Mesenchymal stem cell (in vitro differentiated cells and primary cell): ENCODE data around the gene GNAO1.
A peak's percentile ranks its signal among the peaks of the same experiment; 100 is the strongest.

Source experiments
- DNase-seq: peaks from one replicate; pipeline ENCODE4 v3.0.0-alpha.2; 2013
- H2AFZ ChIP-seq: one replicate; pipeline ENCODE4 v1.6.1; 2013; ENCODE audit warnings: low read depth, mild to moderate bottlenecking, control low read depth, inconsistent platforms, low read length, moderate library complexity
- H2AK5ac ChIP-seq: 2 replicates; pipeline ENCODE4 v1.6.1; 2013; ENCODE audit warnings: low read length, moderate library complexity, mild to moderate bottlenecking, inconsistent platforms; ENCODE audit not compliant: severe bottlenecking
- H2BK120ac ChIP-seq: one replicate; pipeline ENCODE4 v1.6.1; 2013; ENCODE audit warnings: low read depth, mild to moderate bottlenecking, inconsistent platforms, low read length, moderate library complexity
- H2BK12ac ChIP-seq, 2 experiments: one replicate each; pipeline ENCODE4 v1.6.1; 2013; ENCODE audit warnings: inconsistent platforms in 2 of 2, low read length in 2 of 2, mild to moderate bottlenecking in 2 of 2, moderate library complexity in 2 of 2, control low read depth in 1 of 2
- H2BK15ac ChIP-seq: one replicate; pipeline ENCODE4 v1.6.1; 2013; ENCODE audit warnings: mild to moderate bottlenecking, low read depth, inconsistent platforms; ENCODE audit not compliant: poor library complexity, severe bottlenecking
- H2BK5ac ChIP-seq: 2 replicates; pipeline ENCODE4 v1.6.1; 2013; ENCODE audit warnings: low read depth, mild to moderate bottlenecking, low read length, control low read depth, inconsistent platforms; ENCODE audit not compliant: poor library complexity, severe bottlenecking
- H3K14ac ChIP-seq, 2 experiments: one replicate each; pipeline ENCODE4 v1.6.1; 2013; ENCODE audit warnings: inconsistent platforms in 2 of 2, low read length in 2 of 2, control low read depth in 1 of 2, mild to moderate bottlenecking in 1 of 2, moderate library complexity in 1 of 2
- H3K18ac ChIP-seq, 2 experiments: one replicate each; pipeline ENCODE4 v1.6.1; 2013; ENCODE audit warnings: inconsistent platforms in 2 of 2, low read length in 2 of 2, control low read depth in 1 of 2, low read depth in 1 of 2, mild to moderate bottlenecking in 1 of 2
- H3K23ac ChIP-seq, 2 experiments: one replicate each; pipeline ENCODE4 v1.6.1; 2013; ENCODE audit warnings: inconsistent platforms in 2 of 2, low read length in 2 of 2, mild to moderate bottlenecking in 2 of 2, moderate library complexity in 2 of 2, control low read depth in 1 of 2
- H3K27ac ChIP-seq: 2 replicates; pipeline ENCODE4 v1.5.1; 2013; ENCODE audit warnings: mild to moderate bottlenecking, moderate library complexity, low read length, control low read depth, inconsistent platforms; ENCODE audit not compliant: poor library complexity, severe bottlenecking
- H3K27me3 ChIP-seq, 2 experiments: 2 replicates each; pipeline versions ENCODE4 v1.6.1 to v1.7.0; 2013; ENCODE audit warnings: low read length in 2 of 2, mild to moderate bottlenecking in 2 of 2, moderate library complexity in 2 of 2, control low read depth in 1 of 2, inconsistent platforms in 1 of 2; ENCODE audit not compliant: control insufficient read depth in 1 of 2, insufficient read depth in 1 of 2
- H3K36me3 ChIP-seq, 2 experiments: 2 replicates each; pipeline versions ENCODE4 v1.6.1 to v1.7.0; 2013; ENCODE audit warnings: low read length in 2 of 2, control low read depth in 1 of 2, inconsistent platforms in 1 of 2, low read depth in 1 of 2, mild to moderate bottlenecking in 1 of 2; ENCODE audit not compliant: insufficient read depth in 2 of 2, control insufficient read depth in 1 of 2
- H3K4ac ChIP-seq, 2 experiments: one replicate each; pipeline ENCODE4 v1.6.1; 2013; ENCODE audit warnings: inconsistent platforms in 2 of 2, low read length in 2 of 2, mild to moderate bottlenecking in 2 of 2, moderate library complexity in 2 of 2, control low read depth in 1 of 2, low read depth in 1 of 2
- H3K4me1 ChIP-seq: 2 replicates; pipeline ENCODE4 v1.6.1; 2013; ENCODE audit warnings: low read depth, low read length, control low read depth; ENCODE audit not compliant: control insufficient read depth, insufficient read depth
- H3K4me2 ChIP-seq: 2 replicates; pipeline ENCODE4 v1.6.1; 2013; ENCODE audit warnings: low read length, mild to moderate bottlenecking, inconsistent platforms; ENCODE audit not compliant: poor library complexity, severe bottlenecking
- H3K4me3 ChIP-seq, 2 experiments: 2 replicates each; pipeline versions ENCODE4 v1.5.1 to v1.7.0; 2013; ENCODE audit warnings: low read length in 2 of 2, mild to moderate bottlenecking in 2 of 2, control low read depth in 1 of 2, low read depth in 1 of 2; ENCODE audit not compliant: insufficient read depth in 1 of 2
- H3K79me1 ChIP-seq: replicated peaks from 2 replicates; pipeline ENCODE4 v1.6.1; 2013; ENCODE audit warnings: mild to moderate bottlenecking, control low read depth, low read length, inconsistent platforms; ENCODE audit not compliant: poor library complexity, severe bottlenecking
- H3K9ac ChIP-seq: 2 replicates; pipeline ENCODE4 v1.7.0; 2013; ENCODE audit warnings: mild to moderate bottlenecking, low read length, moderate library complexity
- H3K9me3 ChIP-seq: 2 replicates; pipeline ENCODE4 v1.7.0; 2013; ENCODE audit warnings: mild to moderate bottlenecking, low read length; ENCODE audit not compliant: control insufficient read depth
- H4K8ac ChIP-seq: one replicate; pipeline ENCODE4 v1.6.1; 2013; ENCODE audit warnings: inconsistent platforms, mild to moderate bottlenecking, low read length, moderate library complexity
- H4K91ac ChIP-seq: one replicate; pipeline ENCODE4 v1.6.1; 2013; ENCODE audit warnings: mild to moderate bottlenecking, low read length, inconsistent platforms
- WGBS: methylation state at CpG from one replicate; pipeline ENCODE4 v1.1.7; 2013; ENCODE audit warnings: mixed read lengths; 5-methylcytosine and 5-hydroxymethylcytosine counted together

GNAO1 gene

GRCh38 chr16:56382459-56382858 is 191.2 kb downstream of the GNAO1 start:
- Histone ChIP-seq H3K4me3 (no peak overlapping the region), H3K9ac (no peak overlapping the region), H2BK120ac (no peak overlapping the region), H3K36me3 (peaks cover 31 to 94% of the 10 kb centered on the region in 2 experiments), H3K14ac (no peak overlapping the region), H3K4me2 (no peak overlapping the region), H3K23ac (no peak overlapping the region), H3K4me1 (peaks cover 4% of the 10 kb centered on the region), H2BK5ac (no peak overlapping the region), H2AFZ (no peak overlapping the region), H2AK5ac (no peak overlapping the region), H3K9me3 (peaks cover 25% of the 10 kb centered on the region), H3K4ac (no peak overlapping the region), H3K79me1 (peaks cover 20% of the 10 kb centered on the region), H2BK15ac (no peak overlapping the region), H4K8ac (no peak overlapping the region), H3K27me3 (no peaks in the 10 kb centered on the region), H3K27ac (peak overlapping the region; percentile 9), H4K91ac (no peak overlapping the region), H3K18ac (no peak overlapping the region), H2BK12ac (no peak overlapping the region)
- no peak for DNase-seq
- no CpG with 5 or more reads among the region's 4 CpGs for WGBS

GRCh38 chr16:56382901-56383355 is 191.6 kb downstream of the GNAO1 start:
- peaks cover 20% of the 10 kb centered on the region for H3K79me1 ChIP-seq
- no peak overlapping the region for H2BK15ac ChIP-seq
- H3K4me1 ChIP-seq, result peaks cover 4% of the 10 kb centered on the region
- no peak overlapping the region for H3K4me2 ChIP-seq
- H3K23ac ChIP-seq, result no peak overlapping the region
- H4K8ac ChIP-seq, result no peak overlapping the region
- no peak overlapping the region for H3K4me3 ChIP-seq
- peak; percentile 68 for DNase-seq
- no peak overlapping the region for H4K91ac ChIP-seq
- peak overlapping the region; percentile 9 for H3K27ac ChIP-seq
- H2BK12ac ChIP-seq, result no peak overlapping the region
- 47% methylated on average over 5 of the region's 5 CpGs for WGBS
- H3K18ac ChIP-seq, result no peak overlapping the region
- H2AK5ac ChIP-seq, result no peak overlapping the region
- H3K27me3 ChIP-seq, result no peaks in the 10 kb centered on the region
- H3K14ac ChIP-seq, result no peak overlapping the region
- H2AFZ ChIP-seq, result no peak overlapping the region
- H2BK5ac ChIP-seq, result no peak overlapping the region
- H3K4ac ChIP-seq, result no peak overlapping the region
- H2BK120ac ChIP-seq, result no peak overlapping the region
- H3K9me3 ChIP-seq, result peaks cover 25% of the 10 kb centered on the region
- H3K36me3 ChIP-seq, result peaks cover 31 to 94% of the 10 kb centered on the region in 2 experiments
- H3K9ac ChIP-seq, result no peak overlapping the region

- WGBS, result 88% methylated on average over 4 of the region's 4 CpGs
Measured at GRCh38 chr16:56384074-56384721, 192.9 kb downstream of the GNAO1 start.

GRCh38 chr16:56387396-56387795 is 196.1 kb downstream of the GNAO1 start:
- Histone ChIP-seq H3K79me1 (peaks cover 10% of the 10 kb centered on the region), H2AK5ac (no peak overlapping the region), H3K36me3 (peaks cover 25 to 78% of the 10 kb centered on the region in 2 experiments), H3K27me3 (no peaks in the 10 kb centered on the region), H4K91ac (no peak overlapping the region), H3K4me3 (no peak overlapping the region), H3K4me2 (no peak overlapping the region), H3K23ac (no peak overlapping the region), H3K4me1 (peaks cover 8% of the 10 kb centered on the region), H2BK12ac (no peak overlapping the region), H2AFZ (no peak overlapping the region), H3K14ac (no peak overlapping the region), H3K9me3 (no peaks in the 10 kb centered on the region), H3K4ac (no peak overlapping the region), H3K27ac (no peak overlapping the region), H3K18ac (no peak overlapping the region), H2BK15ac (no peak overlapping the region), H2BK120ac (no peak overlapping the region), H3K9ac (no peak overlapping the region), H2BK5ac (no peak overlapping the region), H4K8ac (no peak overlapping the region)
- 100% methylated on average over 1 of the region's 3 CpGs for WGBS
- no peak for DNase-seq

More at GRCh38 chr16:56384074-56384721, 192.9 kb downstream of the GNAO1 start:
- Histone ChIP-seq H3K4me1 (peaks cover 4% of the 10 kb centered on the region), H2BK120ac (no peak overlapping the region), H3K18ac (no peak overlapping the region), H3K9me3 (peaks cover 25% of the 10 kb centered on the region), H2AFZ (no peak overlapping the region), H3K23ac (no peak overlapping the region), H3K4me3 (no peak overlapping the region), H3K27me3 (no peaks in the 10 kb centered on the region), H3K27ac (no peak overlapping the region), H2BK12ac (no peak overlapping the region), H3K9ac (no peak overlapping the region), H2BK5ac (no peak overlapping the region), H3K4ac (no peak overlapping the region), H3K36me3 (peaks cover 28 to 92% of the 10 kb centered on the region in 2 experiments), H4K8ac (no peak overlapping the region), H3K4me2 (no peak overlapping the region), H2BK15ac (no peak overlapping the region), H3K14ac (no peak overlapping the region), H3K79me1 (peaks cover 20% of the 10 kb centered on the region), H2AK5ac (no peak overlapping the region), H4K91ac (no peak overlapping the region)
- DNase-seq, result no peak
